ENCODE data around the gene DAPK3. TPM values are rescaled to one million over a fixed set of nuclear protein-coding genes. Genes with fewer than 3 reads are reported as not detected.

DAPK3 gene
- total RNA-seq, 1 experiment from 2014 or later, result 66.6 TPM

- no peak overlapping the region for H3K27ac ChIP-seq (ENCODE audit: low read length)
- H3K4me1 ChIP-seq (ENCODE audit: control insufficient read depth, insufficient read depth, low read length), result 0 out of 2 replicates have a peak, but pooled peaks cover 4% of the 10 kb centered on the region
- H3K36me3 ChIP-seq (ENCODE audit: control insufficient read depth, insufficient read depth, low read length), result no peaks in the 10 kb centered on the region
- ChIA-PET POLR2A (no interaction called here), CTCF (no interaction called here)
- BruUV-seq (replicated peaks), result no TSS peak
- no peaks in the 10 kb centered on the region for H3K27me3 ChIP-seq (ENCODE audit: control insufficient read depth, insufficient read depth, low read length)
- H3K9me3 ChIP-seq (ENCODE audit: control insufficient read depth, insufficient read depth, low read depth, low read length), result no peaks in the 10 kb centered on the region
- ATAC-seq (0 out of 2 replicates have a peak, but pooled peaks have one; percentile 13), DNase-seq (ENCODE audit: low read depth, low spot score) (no peak)
- TF ChIP-seq, protein P1, sequence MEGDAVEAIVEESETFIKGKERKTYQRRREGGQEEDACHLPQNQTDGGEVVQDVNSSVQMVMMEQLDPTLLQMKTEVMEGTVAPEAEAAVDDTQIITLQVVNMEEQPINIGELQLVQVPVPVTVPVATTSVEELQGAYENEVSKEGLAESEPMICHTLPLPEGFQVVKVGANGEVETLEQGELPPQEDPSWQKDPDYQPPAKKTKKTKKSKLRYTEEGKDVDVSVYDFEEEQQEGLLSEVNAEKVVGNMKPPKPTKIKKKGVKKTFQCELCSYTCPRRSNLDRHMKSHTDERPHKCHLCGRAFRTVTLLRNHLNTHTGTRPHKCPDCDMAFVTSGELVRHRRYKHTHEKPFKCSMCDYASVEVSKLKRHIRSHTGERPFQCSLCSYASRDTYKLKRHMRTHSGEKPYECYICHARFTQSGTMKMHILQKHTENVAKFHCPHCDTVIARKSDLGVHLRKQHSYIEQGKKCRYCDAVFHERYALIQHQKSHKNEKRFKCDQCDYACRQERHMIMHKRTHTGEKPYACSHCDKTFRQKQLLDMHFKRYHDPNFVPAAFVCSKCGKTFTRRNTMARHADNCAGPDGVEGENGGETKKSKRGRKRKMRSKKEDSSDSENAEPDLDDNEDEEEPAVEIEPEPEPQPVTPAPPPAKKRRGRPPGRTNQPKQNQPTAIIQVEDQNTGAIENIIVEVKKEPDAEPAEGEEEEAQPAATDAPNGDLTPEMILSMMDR (IDR thresholded peaks at IDR 0.05), result no peak
- TF ChIP-seq SIN3A (IDR thresholded peaks at IDR 0.05; ENCODE audit: borderline replicate concordance, insufficient read depth, low read depth, low read length), result no peak
- TF ChIP-seq TCF7L2 (IDR thresholded peaks at IDR 0.05; ENCODE audit: low read depth, low read length), result no peak
- TF ChIP-seq REST (IDR thresholded peaks at IDR 0.05; ENCODE audit: insufficient read depth in 1 of 2, low read depth in 2 of 2, low read length in 1 of 2), result no peak
- TF ChIP-seq POLR2AphosphoS5 (IDR thresholded peaks at IDR 0.05; ENCODE audit: low read depth, low read length), result no peak
- in situ Hi-C loops (cut with HindIII; ENCODE audit: low pct_unique_long_range_greater_than_20kb, low sequenced_read_pairs) (no loop called here), intact Hi-C loops (cut with micrococcal nuclease; ENCODE audit: unreplicated experiment) (no loop called here)
- no peak overlapping the region for H3K4me3 ChIP-seq (ENCODE audit: low read depth in 2 of 2, low read length in 2 of 2)
Observed at GRCh38 chr19:3950871-3951861, 19.7 kb downstream of the DAPK3 start.

DNA sequence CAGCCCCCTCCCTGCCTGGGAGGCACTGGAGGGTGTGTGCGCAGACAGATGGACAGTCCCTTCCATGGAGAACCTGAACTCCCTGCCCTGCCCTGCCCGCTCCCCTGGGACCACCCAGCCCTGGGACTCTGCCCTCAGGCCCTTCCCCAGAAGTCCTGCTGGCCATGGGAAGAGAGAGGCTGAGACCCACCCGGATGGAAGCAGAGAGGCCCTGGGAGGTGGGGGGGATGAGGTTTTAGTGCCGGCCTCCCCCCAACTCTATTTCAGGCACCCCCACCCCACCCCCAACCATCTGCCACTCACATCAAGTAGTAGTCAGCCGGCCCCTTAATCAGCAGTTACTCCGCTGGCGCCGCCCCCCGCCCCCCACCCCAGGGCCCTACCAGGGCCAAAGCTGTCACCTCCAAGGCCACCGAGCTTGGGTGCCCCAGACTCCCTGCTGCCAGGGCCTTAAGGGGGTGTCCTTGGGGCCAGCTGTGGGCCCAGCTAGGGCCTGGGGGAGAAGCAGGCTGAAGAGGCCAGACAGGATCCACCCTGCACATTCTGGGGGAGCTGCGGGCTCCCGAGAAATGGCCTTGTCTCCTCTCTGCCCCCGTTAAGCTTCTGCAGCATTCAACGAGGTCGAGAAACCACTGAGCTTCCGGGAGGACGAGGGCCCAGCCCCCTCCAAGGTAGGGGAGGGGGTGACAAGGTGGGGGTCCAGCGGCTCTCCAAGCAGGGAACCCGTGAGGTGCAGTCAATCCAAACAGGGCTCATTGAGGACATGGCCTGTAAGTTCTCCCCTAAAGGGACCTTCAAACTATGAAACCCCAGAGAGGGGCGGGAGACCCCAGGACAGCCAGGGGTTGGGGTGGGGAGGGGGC, 20.7 kb downstream of the DAPK3 start:
- ChIA-PET POLR2A (no interaction called here), CTCF (interaction anchor here (0.6 kb wide), 1 partner anchor 234 kb away, joined by 4 read pairs; no protein-coding TSS in a partner anchor)
- Histone ChIP-seq H3K9me3 (ENCODE audit: control insufficient read depth, insufficient read depth, low read depth, low read length) (no peaks in the 10 kb centered on the region), H3K4me1 (ENCODE audit: control insufficient read depth, insufficient read depth, low read length) (0 out of 2 replicates have a peak, but pooled peaks cover 4% of the 10 kb centered on the region), H3K27me3 (ENCODE audit: control insufficient read depth, insufficient read depth, low read length) (no peaks in the 10 kb centered on the region), H3K27ac (ENCODE audit: low read length) (no peak overlapping the region), H3K36me3 (ENCODE audit: control insufficient read depth, insufficient read depth, low read length) (no peaks in the 10 kb centered on the region), H3K4me3 (ENCODE audit: low read depth in 2 of 2, low read length in 2 of 2) (no peak overlapping the region)
- in situ Hi-C loops (cut with HindIII; ENCODE audit: low pct_unique_long_range_greater_than_20kb, low sequenced_read_pairs), result no loop called here
- intact Hi-C loops (cut with micrococcal nuclease; ENCODE audit: unreplicated experiment), result no loop called here
- no peak for ATAC-seq
- DNase-seq (ENCODE audit: low read depth, low spot score), result no peak
- BruUV-seq (replicated peaks), result no TSS peak
- no peak for TF ChIP-seq POLR2AphosphoS5 (IDR thresholded peaks at IDR 0.05; ENCODE audit: low read depth, low read length)
- TF ChIP-seq REST (IDR thresholded peaks at IDR 0.05; ENCODE audit: insufficient read depth in 1 of 2, low read depth in 2 of 2, low read length in 1 of 2), result no peak
- no peak for TF ChIP-seq SIN3A (IDR thresholded peaks at IDR 0.05; ENCODE audit: borderline replicate concordance, insufficient read depth, low read depth, low read length)
- TF ChIP-seq TCF7L2 (IDR thresholded peaks at IDR 0.05; ENCODE audit: low read depth, low read length), result no peak
- TF ChIP-seq, protein P1 (IDR thresholded peaks at IDR 0.05), result no peak
